PC-3 (cell line): ENCODE results near the gene CUTC.

Experiments used
- EZH2 ChIP-seq: fragments of 300-600 bp; sonication (generic); IDR thresholded peaks from one replicate; pipeline ENCODE4 v1.6.1; 2017; ENCODE audit warnings: antibody characterized with exemption, mild to moderate bottlenecking, low read length; ENCODE audit not compliant: unreplicated experiment
- EZH2phosphoT487 ChIP-seq: fragments of 300-600 bp; sonication (generic); IDR thresholded peaks from 2 replicates; pipeline ENCODE4 v1.6.1; 2018; ENCODE audit warnings: mild to moderate bottlenecking, antibody characterized with exemption, low read length, borderline replicate concordance
- TF ChIP-seq, protein P1 (sequence below): fragments of 300-600 bp; sonication (generic); conservative IDR thresholded peaks from 2 replicates; pipeline ENCODE4 v1.5.1; 2017; ENCODE audit warnings: antibody characterized with exemption, low read depth, mild to moderate bottlenecking, low read length

DNA sequence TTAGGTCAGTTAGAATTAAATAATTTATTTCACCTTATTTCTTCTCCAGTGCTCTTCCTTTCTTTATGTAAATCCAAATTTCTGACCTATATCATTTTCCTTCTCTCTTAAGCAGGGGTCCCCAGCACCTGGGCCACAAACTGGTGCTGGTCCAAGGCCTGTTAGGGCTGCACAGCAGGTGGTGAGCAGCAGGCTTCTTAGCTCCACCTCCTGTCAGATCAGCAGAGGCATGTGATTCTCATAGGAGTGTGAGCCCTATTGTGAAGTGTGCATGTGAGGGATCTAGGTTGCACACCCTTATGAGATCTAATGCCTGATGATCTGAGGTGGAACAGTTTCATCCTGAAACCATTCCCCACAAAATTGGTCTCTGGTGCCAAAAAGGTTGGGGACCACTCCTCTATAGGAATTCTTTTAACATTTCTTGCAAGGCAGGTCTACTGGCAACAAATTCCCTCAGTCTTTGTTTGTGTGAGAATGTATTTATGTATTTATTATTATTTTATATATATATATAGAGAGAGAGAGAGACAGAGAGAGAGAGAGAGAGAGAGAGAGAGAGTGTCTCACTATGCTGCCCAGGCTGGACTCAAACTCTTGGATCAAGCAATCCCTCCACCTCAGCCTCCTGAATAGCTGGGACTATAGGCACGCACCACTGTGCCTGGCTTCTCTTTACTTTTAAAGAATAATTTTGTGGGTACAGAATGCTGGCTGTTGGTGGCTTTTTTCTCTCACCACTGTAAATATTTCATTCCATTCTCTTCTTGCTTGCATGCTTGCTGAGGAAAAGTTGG, 46.1 kb downstream of the CUTC start:
- TF ChIP-seq EZH2phosphoT487 (no peak), EZH2 (no peak)
- TF ChIP-seq, protein P1, sequence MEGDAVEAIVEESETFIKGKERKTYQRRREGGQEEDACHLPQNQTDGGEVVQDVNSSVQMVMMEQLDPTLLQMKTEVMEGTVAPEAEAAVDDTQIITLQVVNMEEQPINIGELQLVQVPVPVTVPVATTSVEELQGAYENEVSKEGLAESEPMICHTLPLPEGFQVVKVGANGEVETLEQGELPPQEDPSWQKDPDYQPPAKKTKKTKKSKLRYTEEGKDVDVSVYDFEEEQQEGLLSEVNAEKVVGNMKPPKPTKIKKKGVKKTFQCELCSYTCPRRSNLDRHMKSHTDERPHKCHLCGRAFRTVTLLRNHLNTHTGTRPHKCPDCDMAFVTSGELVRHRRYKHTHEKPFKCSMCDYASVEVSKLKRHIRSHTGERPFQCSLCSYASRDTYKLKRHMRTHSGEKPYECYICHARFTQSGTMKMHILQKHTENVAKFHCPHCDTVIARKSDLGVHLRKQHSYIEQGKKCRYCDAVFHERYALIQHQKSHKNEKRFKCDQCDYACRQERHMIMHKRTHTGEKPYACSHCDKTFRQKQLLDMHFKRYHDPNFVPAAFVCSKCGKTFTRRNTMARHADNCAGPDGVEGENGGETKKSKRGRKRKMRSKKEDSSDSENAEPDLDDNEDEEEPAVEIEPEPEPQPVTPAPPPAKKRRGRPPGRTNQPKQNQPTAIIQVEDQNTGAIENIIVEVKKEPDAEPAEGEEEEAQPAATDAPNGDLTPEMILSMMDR = no peak
